WTC11 (cell line): ENCODE results near the gene FAM111B. TPM values are rescaled to one million over a fixed set of nuclear protein-coding genes. Genes with fewer than 3 reads are reported as not detected.

Source experiments
- AFF4 ChIP-seq: sonication (generic); formaldehyde crosslinking; IDR thresholded peaks from 2 replicates; pipeline ENCODE4 v1.8.1; 2023; ENCODE audit warnings: mild to moderate bottlenecking, missing genetic modification reagents, borderline replicate concordance
- AR ChIP-seq: fragments of 250-450 bp; sonication (Bioruptor Pico); IDR thresholded peaks from 2 replicates; pipeline ENCODE4 v1.9.0; 2021; ENCODE audit warnings: mild to moderate bottlenecking
- ATF2 ChIP-seq: sonication (generic); formaldehyde crosslinking; IDR thresholded peaks from 2 replicates; pipeline ENCODE4 v1.8.1; 2022; ENCODE audit warnings: low read depth, missing genetic modification reagents, borderline replicate concordance
- CREB1 ChIP-seq: sonication (generic); formaldehyde crosslinking; IDR thresholded peaks from 2 replicates; pipeline ENCODE4 v1.8.0; 2023; ENCODE audit warnings: mild to moderate bottlenecking, missing genetic modification reagents
- E2F4 ChIP-seq: sonication (generic); formaldehyde crosslinking; IDR thresholded peaks from 2 replicates; pipeline ENCODE4 v1.8.1; 2022; ENCODE audit warnings: low read depth, mild to moderate bottlenecking, moderate library complexity, missing genetic modification reagents, borderline replicate concordance
- ESRRA ChIP-seq: sonication (generic); formaldehyde crosslinking; IDR thresholded peaks from 2 replicates; pipeline ENCODE4 v1.8.1; 2022; ENCODE audit warnings: mild to moderate bottlenecking, missing genetic modification reagents, borderline replicate concordance
- FOXK1 ChIP-seq: sonication (generic); formaldehyde crosslinking; IDR thresholded peaks from 2 replicates; pipeline ENCODE4 v1.8.0; 2022; ENCODE audit warnings: mild to moderate bottlenecking, moderate library complexity, missing genetic modification reagents
- FOXP1 ChIP-seq: sonication (generic); formaldehyde crosslinking; IDR thresholded peaks from 2 replicates; pipeline ENCODE4 v1.8.0; 2022; ENCODE audit warnings: missing genetic modification reagents, mild to moderate bottlenecking, moderate library complexity, borderline replicate concordance
- FOXP4 ChIP-seq: sonication (generic); formaldehyde crosslinking; IDR thresholded peaks from 2 replicates; pipeline ENCODE4 v1.8.0; 2022; ENCODE audit warnings: mild to moderate bottlenecking, missing genetic modification reagents
- GABPB1 ChIP-seq: sonication (generic); formaldehyde crosslinking; IDR thresholded peaks from 2 replicates; pipeline ENCODE4 v1.8.1; 2023; ENCODE audit warnings: mild to moderate bottlenecking, missing genetic modification reagents
- GRHL2 ChIP-seq: fragments of 250-450 bp; sonication (Bioruptor Pico); IDR thresholded peaks from 2 replicates; pipeline ENCODE4 v1.8.0; 2022; ENCODE audit warnings: mild to moderate bottlenecking, moderate library complexity; ENCODE audit not compliant: insufficient replicate concordance, severe bottlenecking
- MAX ChIP-seq: sonication (generic); formaldehyde crosslinking; IDR thresholded peaks from 2 replicates; pipeline ENCODE4 v1.8.0; 2022; ENCODE audit warnings: mild to moderate bottlenecking, missing genetic modification reagents
- PREB ChIP-seq: sonication (generic); formaldehyde crosslinking; IDR thresholded peaks from 2 replicates; pipeline ENCODE4 v1.8.1; 2022; ENCODE audit warnings: mild to moderate bottlenecking, missing genetic modification reagents, moderate library complexity, borderline replicate concordance
- PRRX2 ChIP-seq: fragments of 250-450 bp; sonication (Bioruptor Pico); IDR thresholded peaks from 2 replicates; pipeline ENCODE4 v1.8.0; 2021; ENCODE audit warnings: mild to moderate bottlenecking
- SMAD4 ChIP-seq: sonication (generic); formaldehyde crosslinking; IDR thresholded peaks from 2 replicates; pipeline ENCODE4 v1.8.0; 2022; ENCODE audit warnings: mild to moderate bottlenecking, missing genetic modification reagents
- SOX15 ChIP-seq: fragments of 250-450 bp; sonication (Bioruptor Pico); IDR thresholded peaks from 2 replicates; pipeline ENCODE4 v1.9.0; 2021; ENCODE audit warnings: mild to moderate bottlenecking
- ZNF121 ChIP-seq: sonication (generic); formaldehyde crosslinking; IDR thresholded peaks from 2 replicates; pipeline ENCODE4 v1.8.0; 2023; ENCODE audit warnings: missing genetic modification reagents
- ZNF138 ChIP-seq: sonication (generic); formaldehyde crosslinking; conservative IDR thresholded peaks from 2 replicates; pipeline ENCODE4 v1.8.1; 2022; ENCODE audit warnings: mild to moderate bottlenecking, moderate library complexity, missing genetic modification reagents
- ZNF232 ChIP-seq: sonication (generic); formaldehyde crosslinking; IDR thresholded peaks from 2 replicates; pipeline ENCODE4 v1.8.0; 2022; ENCODE audit warnings: mild to moderate bottlenecking, missing genetic modification reagents
- ZNF416 ChIP-seq: fragments of 250-450 bp; sonication (Bioruptor Pico); IDR thresholded peaks from 2 replicates; pipeline ENCODE4 v1.9.0; 2021; ENCODE audit warnings: mild to moderate bottlenecking, inconsistent platforms
- ZNF423 ChIP-seq: fragments of 250-450 bp; sonication (Bioruptor Pico); IDR thresholded peaks from 2 replicates; pipeline ENCODE4 v2.1.2; 2022; ENCODE audit warnings: mild to moderate bottlenecking, moderate library complexity
- ZNF671 ChIP-seq: fragments of 250-450 bp; sonication (Bioruptor Pico); IDR thresholded peaks from 2 replicates; pipeline ENCODE4 v1.8.0; 2021; ENCODE audit warnings: mild to moderate bottlenecking
- ZSCAN18 ChIP-seq: fragments of 250-450 bp; sonication (Bioruptor Pico); IDR thresholded peaks from 2 replicates; pipeline ENCODE4 v2.1.2; 2022; ENCODE audit warnings: mild to moderate bottlenecking, moderate library complexity
- total RNA-seq: library from RNA; stranded (reverse); gene quantifications from 3 replicates; pipeline ENCODE4 v1.2.3, GENCODE V29; 2021

The FAM111B gene
- total RNA-seq, 1 experiment from 2014 or later: 25.5 TPM

- TF ChIP-seq ZNF423 (CRISPR knock-in tag) (no peak), GABPB1 (CRISPR knock-in tag) (no peak), AR (no peak), AFF4 (CRISPR knock-in tag) (peak; percentile 97; the same call in 1 of the 2 replicates), FOXK1 (CRISPR knock-in tag) (no peak; the same call in 1 of the 2 replicates), ZNF232 (CRISPR knock-in tag) (peak; percentile 95; the same call in 1 of the 2 replicates), FOXP4 (CRISPR knock-in tag) (peak; percentile 96), ESRRA (CRISPR knock-in tag) (peak; percentile 95), ZSCAN18 (CRISPR knock-in tag) (no peak), ZNF671 (CRISPR knock-in tag) (no peak), CREB1 (CRISPR knock-in tag) (peak; percentile 97), ZNF138 (CRISPR knock-in tag) (peak; percentile 86; the same call in 1 of the 2 replicates), ATF2 (CRISPR knock-in tag) (peak; percentile 90), SMAD4 (CRISPR knock-in tag) (peak; percentile 94), ZNF121 (CRISPR knock-in tag) (no peak), FOXP1 (CRISPR knock-in tag) (peak; percentile 99), PRRX2 (CRISPR knock-in tag) (no peak), SOX15 (CRISPR knock-in tag) (no peak), ZNF416 (no peak), PREB (CRISPR knock-in tag) (peak; percentile 91; the same call in 1 of the 2 replicates), GRHL2 (CRISPR knock-in tag) (no peak), MAX (CRISPR knock-in tag) (peak; percentile 99), E2F4 (CRISPR knock-in tag) (peak; percentile 99)
Observed at GRCh38 chr11:59144579-59145345, 37.7 kb downstream of the FAM111B start (continued).
